Subcutaneous adipose tissue (tissue), 4 donors: ENCODE measurements around the gene IL25. TPM values are rescaled to one million over a fixed set of nuclear protein-coding genes. Genes with fewer than 3 reads are reported as not detected.

ENCODE experiments used
- total RNA-seq, 4 donors: library from RNA; depleted of rRNA; stranded (reverse); fragments of >200 nt; gene quantifications; one replicate each; pipeline ENCODE4 v1.1.0, GENCODE V29; 2016
- TF ChIP-seq, protein P1 (sequence below): fragments of 450-650 bp; IDR thresholded peaks from one replicate; pipeline ENCODE4 v1.5.1; 2016; ENCODE audit warnings: low read depth, mild to moderate bottlenecking, control low read depth, antibody characterized with exemption, moderate library complexity

Gene IL25
- total RNA-seq, 4 donors from 2014 or later, result not detected

DNA sequence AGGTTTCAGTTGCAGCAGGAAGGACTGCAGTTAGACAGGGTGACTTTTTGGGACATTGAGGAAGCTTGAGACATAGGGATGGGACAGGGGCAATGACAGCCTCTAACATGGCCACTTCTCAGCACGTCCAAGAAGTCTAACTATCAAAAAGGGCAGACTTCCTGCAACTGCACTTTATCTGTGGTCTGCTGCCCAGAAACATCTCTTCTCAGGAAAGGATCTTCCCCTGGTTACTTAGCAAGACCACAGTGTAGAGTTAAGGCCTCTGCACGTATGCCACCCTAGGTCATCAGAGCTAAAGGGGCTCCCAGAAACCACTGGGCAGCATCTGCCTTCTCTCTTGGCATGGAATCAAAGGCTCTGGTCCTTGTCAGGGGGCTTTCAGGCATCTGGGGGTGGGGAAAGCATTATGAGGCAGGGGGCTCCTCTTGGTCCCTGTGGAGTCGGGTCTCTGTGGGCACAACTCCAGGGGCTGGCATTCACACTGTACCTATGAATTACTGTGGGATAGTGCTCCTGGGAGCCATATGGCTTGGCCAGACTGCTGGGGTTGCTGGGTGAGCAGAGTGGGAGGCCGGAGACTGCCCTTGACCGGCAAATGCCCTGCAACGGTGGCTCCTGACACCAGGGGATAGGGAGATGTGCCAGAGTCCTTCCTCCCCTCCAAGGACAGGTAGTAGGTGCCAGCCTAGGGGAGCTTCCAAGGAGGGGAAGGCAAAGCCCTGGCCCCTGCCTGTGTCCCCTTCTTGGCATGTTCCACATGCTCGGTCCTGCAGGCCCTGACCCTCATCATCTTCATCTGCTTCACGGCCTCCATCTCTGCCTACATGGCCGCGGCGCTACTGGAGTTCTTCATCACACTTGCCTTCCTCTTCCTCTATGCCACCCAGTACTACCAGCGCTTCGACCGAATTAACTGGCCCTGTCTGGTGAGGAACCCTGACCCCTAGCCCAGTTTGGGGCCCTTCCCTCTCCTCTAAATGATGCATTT is 5.3 kb downstream of the IL25 start:
- TF ChIP-seq, protein P1, sequence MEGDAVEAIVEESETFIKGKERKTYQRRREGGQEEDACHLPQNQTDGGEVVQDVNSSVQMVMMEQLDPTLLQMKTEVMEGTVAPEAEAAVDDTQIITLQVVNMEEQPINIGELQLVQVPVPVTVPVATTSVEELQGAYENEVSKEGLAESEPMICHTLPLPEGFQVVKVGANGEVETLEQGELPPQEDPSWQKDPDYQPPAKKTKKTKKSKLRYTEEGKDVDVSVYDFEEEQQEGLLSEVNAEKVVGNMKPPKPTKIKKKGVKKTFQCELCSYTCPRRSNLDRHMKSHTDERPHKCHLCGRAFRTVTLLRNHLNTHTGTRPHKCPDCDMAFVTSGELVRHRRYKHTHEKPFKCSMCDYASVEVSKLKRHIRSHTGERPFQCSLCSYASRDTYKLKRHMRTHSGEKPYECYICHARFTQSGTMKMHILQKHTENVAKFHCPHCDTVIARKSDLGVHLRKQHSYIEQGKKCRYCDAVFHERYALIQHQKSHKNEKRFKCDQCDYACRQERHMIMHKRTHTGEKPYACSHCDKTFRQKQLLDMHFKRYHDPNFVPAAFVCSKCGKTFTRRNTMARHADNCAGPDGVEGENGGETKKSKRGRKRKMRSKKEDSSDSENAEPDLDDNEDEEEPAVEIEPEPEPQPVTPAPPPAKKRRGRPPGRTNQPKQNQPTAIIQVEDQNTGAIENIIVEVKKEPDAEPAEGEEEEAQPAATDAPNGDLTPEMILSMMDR, result no peak

DNA sequence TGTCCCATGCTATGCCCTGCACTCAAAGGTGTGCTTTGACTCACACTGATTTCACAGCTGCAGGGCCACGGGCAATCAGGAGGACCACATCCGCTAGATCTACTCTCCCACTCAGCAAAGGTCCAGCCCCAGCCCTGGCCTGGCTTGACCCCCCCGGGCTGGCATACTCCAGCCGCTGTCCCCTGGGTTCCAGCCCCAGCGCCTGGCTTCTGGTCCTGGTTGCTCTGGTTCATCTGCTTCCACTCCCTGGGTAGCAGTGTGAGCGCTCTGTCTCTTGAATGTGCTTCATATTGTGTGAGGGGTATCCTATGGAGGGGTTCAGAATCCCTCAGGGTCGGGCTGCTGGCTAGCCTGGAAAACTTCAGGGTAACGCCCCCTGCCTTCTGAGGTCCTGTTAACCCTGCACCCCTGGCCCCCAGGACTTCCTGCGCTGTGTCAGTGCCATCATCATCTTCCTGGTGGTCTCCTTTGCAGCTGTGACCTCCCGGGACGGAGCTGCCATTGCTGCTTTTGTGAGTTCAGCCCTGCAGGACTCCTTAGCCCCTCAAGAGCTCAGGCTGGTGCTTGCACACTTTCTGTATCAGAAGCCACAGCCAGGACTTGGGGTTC is 6.1 kb downstream of the IL25 start:
- TF ChIP-seq, protein P1, result no peak

DNA sequence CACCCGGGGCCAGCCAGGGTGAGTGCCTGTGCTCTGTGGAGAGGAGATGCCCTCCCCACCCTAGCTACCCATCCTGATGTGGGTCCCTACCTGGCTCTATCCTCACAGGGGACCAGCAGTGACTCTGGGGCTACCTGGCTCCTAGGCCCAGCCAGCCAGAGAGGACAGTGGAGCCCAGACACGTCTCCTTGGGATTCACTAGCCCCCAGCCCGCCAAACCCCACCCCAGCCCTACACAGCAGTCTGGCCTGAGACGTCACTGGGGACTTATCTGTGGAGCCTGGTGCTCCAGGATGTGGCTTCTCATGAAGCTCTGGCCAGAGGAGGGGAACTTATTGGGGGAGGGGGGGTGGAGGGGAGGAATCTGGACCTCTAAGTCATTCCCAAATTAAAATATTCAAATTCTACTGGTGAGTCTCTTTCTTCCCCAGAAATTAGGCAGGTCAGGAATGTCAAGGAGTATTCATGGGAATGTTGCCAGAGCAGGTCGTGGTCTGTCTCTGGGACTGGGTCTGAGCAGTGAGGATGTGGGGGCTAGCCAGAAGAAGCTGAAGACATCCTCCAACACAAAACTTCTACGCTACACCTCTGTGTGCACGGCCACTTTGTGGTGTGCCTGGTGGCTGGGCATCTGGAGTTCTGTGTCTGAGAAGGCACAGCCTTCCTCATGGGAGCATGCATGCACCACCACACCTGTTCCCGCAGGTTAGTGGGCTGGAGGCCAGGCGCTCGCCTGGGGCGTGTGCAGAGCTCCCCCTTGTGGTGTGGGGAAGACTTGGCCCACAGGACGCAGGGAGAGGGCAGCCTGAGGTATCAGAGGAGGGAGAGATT is 7.0 kb downstream of the IL25 start:
- TF ChIP-seq, protein P1, result no peak

DNA sequence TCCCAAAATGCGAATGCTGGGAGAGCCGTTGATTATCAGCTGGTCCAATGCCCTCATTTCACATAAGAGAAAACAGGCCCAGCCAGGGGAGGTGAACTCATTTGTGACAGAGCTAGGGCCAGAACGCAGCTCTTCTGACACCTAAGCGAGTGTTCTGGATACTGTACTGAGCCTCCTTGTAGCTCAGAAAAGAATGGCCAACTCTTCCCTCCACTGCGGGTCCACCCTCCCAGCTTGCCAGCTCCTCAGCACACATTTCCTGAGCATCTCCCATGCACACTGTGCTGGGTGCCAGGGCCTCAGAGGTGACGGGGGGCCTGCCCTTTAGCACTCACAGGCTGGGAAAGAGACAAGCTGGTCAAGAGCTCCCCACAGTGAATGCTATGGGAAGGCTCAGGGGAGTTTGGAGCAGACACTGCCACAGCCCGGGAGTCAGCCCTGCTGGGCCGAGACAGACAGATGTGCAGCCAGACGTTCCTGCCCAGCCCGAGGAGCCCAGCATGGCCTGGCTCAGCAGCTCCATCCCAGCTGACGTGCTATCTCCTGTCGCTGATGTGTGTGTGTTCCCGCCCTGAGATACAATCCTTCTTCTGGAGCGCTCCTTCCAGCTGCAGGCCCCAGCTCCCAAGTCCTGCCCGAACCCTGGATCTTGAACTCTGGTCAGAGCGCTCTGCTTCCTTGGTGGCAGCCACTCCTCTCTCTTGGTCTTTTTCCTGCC is 7.7 kb downstream of the IL25 start:
- TF ChIP-seq, protein P1, result no peak

DNA sequence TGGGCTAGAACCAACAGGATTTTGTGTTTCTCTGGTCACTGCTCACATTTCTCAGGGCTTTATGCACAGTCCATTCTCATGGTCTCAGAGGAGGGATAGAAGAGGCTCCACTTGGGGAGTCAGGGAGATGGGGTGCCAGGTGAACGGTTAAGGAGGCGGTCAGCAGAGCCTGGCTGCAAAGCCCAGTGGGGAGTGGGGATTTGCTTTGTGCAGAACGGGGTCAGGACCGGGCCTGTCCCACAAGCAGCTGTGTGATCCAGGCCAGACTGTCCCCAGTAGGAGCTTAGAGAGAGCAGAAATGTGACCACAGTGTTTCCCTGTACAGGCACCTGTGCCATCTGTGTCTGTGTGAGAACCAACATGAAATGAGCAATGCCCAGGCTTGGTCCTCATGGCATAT is 8.4 kb downstream of the IL25 start:
- TF ChIP-seq, protein P1, result no peak

DNA sequence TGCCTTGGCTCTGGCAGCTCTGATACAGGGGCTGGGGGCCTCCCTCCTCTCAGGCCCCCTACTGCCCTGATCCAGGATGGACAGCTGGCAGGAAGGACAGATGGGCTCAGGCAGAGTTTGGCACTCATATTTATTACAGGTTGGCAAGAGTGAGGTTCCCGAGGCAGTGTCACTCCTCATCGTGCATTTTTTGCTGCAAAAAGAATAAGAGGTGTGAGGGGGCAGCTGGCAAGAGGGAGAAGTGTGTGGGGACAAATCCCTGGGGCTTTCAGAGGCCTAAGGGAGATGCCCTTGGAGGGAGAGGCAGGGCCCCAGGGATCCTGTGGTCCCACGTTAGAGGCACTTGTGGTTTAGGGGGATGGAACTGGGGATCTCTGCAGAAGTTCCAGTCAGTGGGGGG is 9.3 kb downstream of the IL25 start:
- TF ChIP-seq, protein P1, result no peak
